IPS DF 19.7 (cell line): ENCODE measurements around the gene SMOC1.

Experiments
- DNase-seq: peaks from one replicate; pipeline ENCODE4 v3.0.0-alpha.2; 2013; ENCODE audit warnings: low read depth, low spot score

SMOC1 gene

GRCh38 chr14:69941768-69942742, 62.8 kb downstream of the SMOC1 start:
- DNase-seq = no peak

- DNase-seq = no peak
Measured at GRCh38 chr14:69943084-69943780, 64.0 kb downstream of the SMOC1 start.

- DNase-seq = no peak
Measured at GRCh38 chr14:69945347-69945746, 66.1 kb downstream of the SMOC1 start.

- no peak for DNase-seq
Measured at GRCh38 chr14:69945912-69946311, 66.7 kb downstream of the SMOC1 start.

- no peak for DNase-seq
Measured at GRCh38 chr14:69948351-69948750, 69.1 kb downstream of the SMOC1 start.

- no peak for DNase-seq
Measured at GRCh38 chr14:69951263-69951662, 72.0 kb downstream of the SMOC1 start.

GRCh38 chr14:69951935-69952334, 72.7 kb downstream of the SMOC1 start:
- no peak for DNase-seq

GRCh38 chr14:69953266-69953915, 74.2 kb downstream of the SMOC1 start:
- DNase-seq = no peak

GRCh38 chr14:69955855-69956845, 76.9 kb downstream of the SMOC1 start:
- DNase-seq = no peak

GRCh38 chr14:69956970-69957369, 77.8 kb downstream of the SMOC1 start:
- DNase-seq = no peak

GRCh38 chr14:69957986-69958385, 78.8 kb downstream of the SMOC1 start:
- no peak for DNase-seq

GRCh38 chr14:69959136-69959535, 79.9 kb downstream of the SMOC1 start:
- DNase-seq = no peak

GRCh38 chr14:69960296-69960695, 81.1 kb downstream of the SMOC1 start:
- DNase-seq = no peak

- no peak for DNase-seq
Measured at GRCh38 chr14:69963966-69964365, 84.8 kb downstream of the SMOC1 start.

GRCh38 chr14:69964841-69965240, 85.6 kb downstream of the SMOC1 start:
- DNase-seq = no peak

- no peak for DNase-seq
Measured at GRCh38 chr14:69968132-69968531, 88.9 kb downstream of the SMOC1 start.

- DNase-seq = no peak
Measured at GRCh38 chr14:69968681-69969080, 89.5 kb downstream of the SMOC1 start.

GRCh38 chr14:69972755-69973154, 93.5 kb downstream of the SMOC1 start:
- no peak for DNase-seq

- DNase-seq = no peak
Measured at GRCh38 chr14:69973846-69974245, 94.6 kb downstream of the SMOC1 start.

- no peak for DNase-seq
Measured at GRCh38 chr14:69979882-69980281, 100.7 kb downstream of the SMOC1 start.
